Common myeloid progenitor, CD34-positive (primary cell): ENCODE measurements around the gene ZNF749. TPM values are rescaled to one million over a fixed set of nuclear protein-coding genes. Genes with fewer than 3 reads are reported as not detected.
A peak's percentile ranks its signal among the peaks of the same experiment; 100 is the strongest.

Source experiments
- CTCF ChIA-PET: fragments of 350-600 bp; sonication (Branson Sonifier 250); formaldehyde crosslinking; loops from one replicate; lab custom pipeline; 2021; ENCODE audit warnings: antibody characterized with exemption; lab: Charles Lee
- POLR2A ChIA-PET: fragments of 350-600 bp; sonication (Branson Sonifier 250); formaldehyde crosslinking; loops from one replicate; lab custom pipeline; 2021; ENCODE audit warnings: antibody characterized with exemption; lab: Charles Lee
- DNase-seq, 3 donors: peaks; one replicate each; pipeline versions ENCODE4 v3.0.0 to v3.0.0-alpha.2; 2013
- H3K27ac ChIP-seq, 2 experiments: 1 replicate in 1 of 2; 2 replicates in 1 of 2; pipeline ENCODE4 v1.7.0; 2013; ENCODE audit warnings: inconsistent platforms in 2 of 2, low read length in 2 of 2, mild to moderate bottlenecking in 2 of 2, low read depth in 1 of 2, moderate library complexity in 1 of 2; ENCODE audit not compliant: severe bottlenecking in 2 of 2, insufficient read depth in 1 of 2, poor library complexity in 1 of 2
- H3K27me3 ChIP-seq, 5 experiments: replicated peaks in 2 of 5; 1 replicate in 3 of 5; 2 replicates in 2 of 5; pipeline versions ENCODE4 v1.6.1 to v1.7.0; 2013; ENCODE audit warnings: low read length in 4 of 5, mild to moderate bottlenecking in 2 of 5, moderate library complexity in 2 of 5, inconsistent platforms in 1 of 5; ENCODE audit not compliant: insufficient read depth in 5 of 5, control insufficient read depth in 4 of 5
- H3K36me3 ChIP-seq, 4 experiments: 1 replicate in 2 of 4; 2 replicates in 2 of 4; pipeline versions ENCODE4 v1.6.1 to v1.7.0; 2013; ENCODE audit warnings: low read length in 3 of 4, control low read depth in 1 of 4, mild to moderate bottlenecking in 1 of 4; ENCODE audit not compliant: control insufficient read depth in 4 of 4, insufficient read depth in 4 of 4
- H3K4me1 ChIP-seq, 4 experiments: 1 replicate in 3 of 4; 2 replicates in 1 of 4; pipeline versions ENCODE4 v1.6.1 to v1.7.1; 2013; ENCODE audit warnings: low read length in 3 of 4, mild to moderate bottlenecking in 3 of 4, control low read depth in 1 of 4, inconsistent platforms in 1 of 4, moderate library complexity in 1 of 4; ENCODE audit not compliant: control insufficient read depth in 4 of 4, insufficient read depth in 4 of 4; ENCODE audit errors: control extremely low read depth in 1 of 4
- H3K4me3 ChIP-seq, 7 experiments: 1 replicate in 4 of 7; 2 replicates in 3 of 7; pipeline versions ENCODE4 v1.5.1 to v1.7.0; 2013; ENCODE audit warnings: mild to moderate bottlenecking in 7 of 7, low read length in 6 of 7, moderate library complexity in 6 of 7, inconsistent platforms in 2 of 7, low read depth in 2 of 7, control low read depth in 1 of 7; ENCODE audit not compliant: insufficient read depth in 4 of 7, control insufficient read depth in 1 of 7; ENCODE audit errors: extremely low read depth in 1 of 7
- H3K9me3 ChIP-seq, 5 experiments: 1 replicate in 4 of 5; 2 replicates in 1 of 5; pipeline versions ENCODE4 v1.6.1 to v1.7.1; 2013; ENCODE audit warnings: low read length in 4 of 5, mild to moderate bottlenecking in 2 of 5, inconsistent platforms in 1 of 5, low read depth in 1 of 5, moderate library complexity in 1 of 5; ENCODE audit not compliant: control insufficient read depth in 4 of 5, insufficient read depth in 2 of 5; ENCODE audit errors: control extremely low read depth in 1 of 5
- WGBS: methylation state at CpG from one replicate; pipeline ENCODE4 v1.1.5; 2013; ENCODE audit not compliant: insufficient coverage; 5-methylcytosine and 5-hydroxymethylcytosine counted together
- polyA plus RNA-seq: library from polyadenylated mRNA; unstranded; fragments of 120-200 nt; gene quantifications from one replicate; pipeline ENCODE4 v1.2.1, GENCODE V29; 2013

The ZNF749 gene
- polyA plus RNA-seq: 7.9 TPM

DNA sequence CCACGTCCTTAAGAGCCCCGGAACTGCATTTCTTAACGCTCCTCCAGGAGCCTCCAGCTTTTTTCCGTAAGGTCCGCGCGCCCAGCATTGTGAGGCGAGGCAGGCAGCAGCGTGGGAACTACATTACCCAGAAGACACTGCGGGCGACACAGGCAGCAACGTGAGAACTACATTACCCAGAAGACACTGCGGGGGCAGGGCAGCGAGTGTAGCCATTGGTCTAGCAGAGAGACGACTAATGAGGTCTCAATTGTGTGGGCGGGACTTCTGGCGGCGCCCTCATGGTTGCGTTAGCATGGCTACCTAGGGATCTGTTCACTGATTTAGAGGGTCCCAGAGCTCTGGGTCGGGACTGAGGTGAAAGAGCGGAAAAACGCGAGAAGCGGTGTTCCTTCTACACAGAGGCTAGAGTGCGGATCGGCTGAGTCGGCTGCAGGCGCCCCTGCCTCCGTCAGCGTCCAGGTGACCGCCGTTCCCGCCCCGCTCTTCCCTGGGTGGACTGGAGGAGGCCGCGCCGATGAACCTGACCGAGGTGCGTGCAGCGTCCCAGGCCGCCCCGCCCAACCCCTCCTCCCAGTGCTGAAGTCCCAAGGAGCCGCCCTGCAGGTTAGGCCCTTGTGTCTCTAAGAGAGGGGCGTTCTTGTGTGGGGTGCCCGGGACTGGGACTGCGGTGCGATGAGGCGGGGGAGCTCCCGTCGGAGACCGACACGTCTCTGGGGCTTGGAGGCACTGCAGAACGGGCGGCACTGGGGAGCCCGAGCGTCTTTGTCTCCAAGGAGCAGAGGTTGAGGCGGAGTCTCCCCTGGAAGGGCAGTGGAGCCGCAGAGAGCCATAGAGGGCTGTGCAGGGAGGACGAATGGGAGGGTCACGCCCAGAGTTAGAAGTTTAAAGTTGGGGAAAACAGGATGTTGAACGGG lies at the start of gene ZNF749:
TSS of gene ZNF749 (plus strand) at position 264 of the 917 bp plus-strand sequence. CDS start at position 518, 254 bp downstream.
- Histone ChIP-seq H3K27me3 (no peaks in the 10 kb centered on the region), H3K4me3 (peak within 1 kb of the TSS; percentile 68 to 96 (median 88)), H3K36me3 (peaks cover 7 to 26% (median 18%) of the 10 kb centered on the region in 4 experiments), H3K27ac (peak within 1 kb of the TSS; percentile 30 to 79), H3K4me1 (peaks cover 4 to 20% (median 14%) of the 10 kb centered on the region in 4 experiments), H3K9me3 (peaks cover 0 to 18% (median 13%) of the 10 kb centered on the region in 5 experiments)
- ChIA-PET POLR2A (interaction anchor here (0.6 to 1.2 kb wide), 2 partner anchors 274 to 978 kb away, joined by 3 read pairs; partner anchors contain the start of gene ZNF154), CTCF (interaction anchor here (1.4 to 1.6 kb wide), 3 partner anchors 21 to 29 kb away, joined by 3 to 4 read pairs (median 3); no protein-coding TSS in a partner anchor)
- DNase-seq: peak; percentile 97 to 99 (median 98)
- under 1% methylated on average over 55 of the region's 61 CpGs for WGBS

DNA sequence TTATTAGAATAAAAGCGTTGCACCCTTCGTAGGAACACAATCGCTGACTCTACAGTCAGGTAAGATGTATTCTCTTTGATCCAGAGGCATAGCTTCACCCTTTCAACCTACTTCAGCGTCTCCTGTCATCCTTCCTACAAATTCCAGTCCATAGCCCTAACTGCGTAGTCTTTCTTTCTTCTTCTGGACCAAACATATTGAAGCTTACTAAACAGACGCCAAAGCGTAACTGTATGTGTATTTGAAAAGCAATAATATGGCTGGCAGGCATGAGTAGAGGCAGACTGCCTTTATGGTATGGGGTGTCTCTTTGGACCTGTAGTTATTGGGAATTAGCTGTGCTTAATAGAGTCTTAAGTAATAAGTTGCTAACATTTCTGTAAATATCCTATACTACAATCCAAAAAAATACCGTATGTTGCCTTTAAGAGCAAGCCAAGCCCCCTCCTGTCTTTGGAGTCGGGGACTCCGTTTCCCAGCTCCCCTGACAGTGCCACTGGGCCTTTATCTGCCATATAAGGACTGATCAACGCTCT lies 45.9 kb upstream of the ZNF749 start:
- Histone ChIP-seq H3K27me3 (no peaks in the 10 kb centered on the region), H3K4me1 (peaks cover 2 to 17% (median 13%) of the 10 kb centered on the region in 4 experiments), H3K9me3 (peaks cover 0 to 6% (median 3%) of the 10 kb centered on the region in 5 experiments), H3K27ac (peak overlapping the region; percentile 40 to 79), H3K36me3 (peaks cover 2 to 14% (median 9%) of the 10 kb centered on the region in 4 experiments), H3K4me3 (peak overlapping the region in 6 of 7 experiments; percentile 41 to 94 (median 70))
- WGBS: 52% methylated on average over 8 of the region's 11 CpGs
- CTCF ChIA-PET: interaction anchor here (1.0 kb wide), 1 partner anchor 35 kb away, joined by 3 read pairs; no protein-coding TSS in a partner anchor
- POLR2A ChIA-PET: interaction anchor here (0.6 kb wide), 1 partner anchor 204 kb away, joined by 5 read pairs; no protein-coding TSS in a partner anchor
- DNase-seq: no peak

DNA sequence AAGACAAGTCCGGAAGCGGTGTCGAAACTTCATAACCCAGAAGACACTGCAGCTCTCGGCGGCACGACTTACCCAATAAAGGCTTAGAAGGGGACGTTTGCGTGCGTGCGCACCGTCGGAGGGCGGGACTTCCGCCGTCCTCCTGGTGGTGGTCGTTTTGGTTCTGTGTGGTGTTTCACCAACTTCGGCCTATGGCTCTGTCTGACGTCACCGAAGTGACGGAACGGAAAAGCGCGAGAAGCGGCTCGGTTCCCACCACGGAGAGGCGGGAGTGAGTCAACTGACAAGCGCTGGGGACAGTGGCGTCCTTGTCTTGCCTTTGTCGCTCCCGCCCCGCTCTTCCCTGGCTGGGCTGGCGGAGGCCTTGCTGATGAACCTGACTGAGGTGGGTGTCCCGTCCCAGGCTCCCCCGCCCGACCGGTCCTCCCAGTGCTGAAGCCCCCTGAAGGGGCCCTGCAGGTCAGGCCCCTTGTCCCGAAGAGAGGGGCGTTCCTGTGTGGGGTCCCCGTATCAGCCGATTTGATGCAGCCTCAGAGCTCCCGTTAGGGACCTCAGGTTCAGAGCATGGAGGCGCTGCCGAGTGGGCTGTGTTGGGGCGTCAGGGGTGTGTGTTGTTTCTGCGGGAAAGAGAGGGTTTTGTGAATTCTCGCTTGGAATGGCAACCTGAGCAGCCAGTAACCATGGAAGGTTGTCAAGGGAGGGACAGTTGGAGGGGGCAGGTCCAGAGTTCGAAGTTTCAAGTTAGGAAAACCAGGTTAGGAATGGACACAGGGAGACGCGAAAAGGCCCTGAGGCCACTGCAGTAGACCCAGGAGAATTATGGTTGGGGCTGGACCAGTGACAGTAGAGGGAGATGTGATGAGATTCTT lies 45.2 kb upstream of the ZNF749 start, which contains the start of gene ZNF548:
TSS of gene ZNF548 (plus strand) at position 125 of the 869 bp plus-strand sequence. CDS start at position 371, 246 bp downstream.
- H3K27me3 ChIP-seq: no peaks in the 10 kb centered on the region
- POLR2A ChIA-PET: no interaction called here
- H3K4me3 ChIP-seq: peak within 1 kb of the TSS; percentile 84 to 94 (median 92)
- CTCF ChIA-PET: interaction anchor here (1.0 kb wide), 1 partner anchor 35 kb away, joined by 3 read pairs; no protein-coding TSS in a partner anchor
- WGBS: under 1% methylated on average over 46 of the region's 50 CpGs
- peaks cover 2 to 17% (median 13%) of the 10 kb centered on the region in 4 experiments for H3K36me3 ChIP-seq
- DNase-seq: peak; percentile 100
- H3K9me3 ChIP-seq: peaks cover 0 to 9% (median 4%) of the 10 kb centered on the region in 5 experiments
- H3K4me1 ChIP-seq: peaks cover 2 to 17% (median 13%) of the 10 kb centered on the region in 4 experiments
- peak within 1 kb of the TSS; percentile 87 to 95 for H3K27ac ChIP-seq

DNA sequence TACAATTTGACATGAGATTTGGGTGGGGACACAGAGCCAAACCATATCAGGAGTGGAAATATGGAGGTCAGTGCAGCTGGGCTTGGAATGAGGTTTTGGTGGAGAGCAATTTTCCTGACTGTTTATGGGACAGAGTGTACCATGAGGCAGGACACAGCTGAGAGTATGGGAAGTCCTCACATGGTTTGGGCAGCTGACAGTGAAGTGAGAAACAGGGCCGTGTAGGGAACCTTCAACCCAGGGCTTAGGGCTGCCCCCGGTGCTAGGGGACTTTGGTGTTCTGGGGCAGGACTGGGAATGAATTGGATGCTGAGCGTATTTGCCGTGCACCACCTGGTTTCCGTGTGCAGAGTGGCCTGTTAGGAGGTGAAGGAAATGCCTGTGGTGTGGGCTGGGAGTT lies 39.4 kb upstream of the ZNF749 start:
- Histone ChIP-seq H3K27ac (no peak overlapping the region), H3K4me1 (peaks cover 0 to 6% (median 4%) of the 10 kb centered on the region in 4 experiments), H3K9me3 (peaks cover 6 to 39% (median 26%) of the 10 kb centered on the region in 5 experiments), H3K4me3 (peak overlapping the region in 1 of 7 experiments; percentile 21), H3K36me3 (peaks cover 17 to 66% (median 54%) of the 10 kb centered on the region in 4 experiments), H3K27me3 (no peaks in the 10 kb centered on the region)
- POLR2A ChIA-PET: no interaction called here
- no peak for DNase-seq
- 94% methylated on average over 2 of the region's 5 CpGs for WGBS
- CTCF ChIA-PET: no interaction called here

DNA sequence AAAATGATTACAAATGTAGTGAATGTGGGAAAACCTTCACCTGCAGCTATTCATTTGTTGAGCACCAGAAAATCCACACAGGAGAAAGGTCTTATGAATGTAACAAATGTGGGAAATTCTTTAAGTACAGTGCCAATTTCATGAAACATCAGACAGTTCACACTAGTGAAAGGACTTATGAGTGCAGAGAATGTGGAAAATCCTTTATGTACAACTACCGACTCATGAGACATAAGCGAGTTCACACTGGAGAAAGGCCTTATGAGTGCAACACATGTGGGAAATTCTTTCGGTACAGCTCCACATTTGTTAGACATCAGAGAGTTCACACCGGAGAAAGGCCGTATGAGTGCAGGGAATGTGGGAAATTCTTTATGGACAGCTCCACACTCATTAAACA lies 36.3 kb upstream of the ZNF749 start:
- Histone ChIP-seq H3K27me3 (no peaks in the 10 kb centered on the region), H3K4me3 (no peak overlapping the region), H3K36me3 (peaks cover 15 to 74% (median 49%) of the 10 kb centered on the region in 4 experiments), H3K27ac (no peak overlapping the region), H3K9me3 (peaks cover 6 to 52% (median 32%) of the 10 kb centered on the region in 5 experiments), H3K4me1 (no peaks in the 10 kb centered on the region)
- peak in 1 of 3 donors; percentile 12 for DNase-seq
- POLR2A ChIA-PET: interaction anchor here (0.5 kb wide), 1 partner anchor 15 kb away, joined by 4 read pairs; no protein-coding TSS in a partner anchor
- whole genome bisulfite sequencing: 100% methylated on average over 2 of the region's 5 CpGs
- CTCF ChIA-PET: no interaction called here
